Stomach smooth muscle (tissue), 2 donors: ENCODE measurements around the gene DUSP2.

Experiments used
- H3K27ac ChIP-seq: one replicate; pipeline ENCODE4 v1.7.0; 2013; ENCODE audit warnings: mild to moderate bottlenecking, low read length, inconsistent platforms
- H3K27me3 ChIP-seq, 2 donors: one replicate each; pipeline ENCODE4 v1.7.0; 2013; ENCODE audit warnings: low read length in 2 of 2; ENCODE audit not compliant: insufficient read depth in 2 of 2, control insufficient read depth in 1 of 2
- H3K36me3 ChIP-seq, 2 donors: one replicate each; pipeline ENCODE4 v1.7.0; 2013; ENCODE audit warnings: low read length in 2 of 2; ENCODE audit not compliant: control insufficient read depth in 2 of 2, insufficient read depth in 2 of 2
- H3K4me1 ChIP-seq: one replicate; pipeline ENCODE4 v1.7.0; 2013; ENCODE audit warnings: low read length; ENCODE audit not compliant: control insufficient read depth, insufficient read depth
- H3K4me3 ChIP-seq, 2 donors: one replicate each; pipeline ENCODE4 v1.7.0; 2013; ENCODE audit warnings: low read length in 2 of 2
- H3K9ac ChIP-seq, 2 donors: one replicate each; pipeline ENCODE4 v1.7.0; 2013; ENCODE audit warnings: low read length in 2 of 2, mild to moderate bottlenecking in 1 of 2
- H3K9me3 ChIP-seq, 2 donors: one replicate each; pipeline ENCODE4 v1.7.0; 2013; ENCODE audit warnings: low read length in 2 of 2; ENCODE audit not compliant: control insufficient read depth in 2 of 2
- donor health status: healthy.
- donor health status: Pancreatic carcinoma.

DUSP2 gene

GRCh38 chr2:96145036-96145847 is at the start of gene DUSP2:
Gene DUSP2 (minus strand): TSS chr2:96145440. CDS start chr2:96145354, 86 bp downstream.
- peak within 1 kb of the TSS in 1 of 2 donors; percentile 31 for H3K9ac ChIP-seq
- H3K36me3 ChIP-seq, result no peaks in the 10 kb centered on the region
- peaks cover 20% of the 10 kb centered on the region for H3K4me1 ChIP-seq
- no peak within 1 kb of the TSS for H3K27ac ChIP-seq
- peak within 1 kb of the TSS; percentile 43 to 76 for H3K4me3 ChIP-seq
- no peaks in the 10 kb centered on the region for H3K9me3 ChIP-seq
- H3K27me3 ChIP-seq, result no peaks in the 10 kb centered on the region

- Histone ChIP-seq H3K27me3 (no peaks in the 10 kb centered on the region), H3K36me3 (peaks cover 41% of the 10 kb centered on the region in 2 donors), H3K27ac (no peak overlapping the region), H3K9ac (no peak overlapping the region), H3K4me1 (no peaks in the 10 kb centered on the region), H3K9me3 (no peaks in the 10 kb centered on the region), H3K4me3 (no peak overlapping the region)
Observed at GRCh38 chr2:96191937-96192670, 46.9 kb upstream of the DUSP2 start.

- Histone ChIP-seq H3K4me1 (no peaks in the 10 kb centered on the region), H3K36me3 (peaks cover 50 to 58% of the 10 kb centered on the region in 2 donors), H3K9ac (no peak overlapping the region), H3K27me3 (no peaks in the 10 kb centered on the region), H3K27ac (no peak overlapping the region), H3K9me3 (no peaks in the 10 kb centered on the region), H3K4me3 (no peak overlapping the region)
Observed at GRCh38 chr2:96188821-96189526, 43.7 kb upstream of the DUSP2 start.

GRCh38 chr2:96186562-96186961 is 41.3 kb upstream of the DUSP2 start:
- no peaks in the 10 kb centered on the region for H3K9me3 ChIP-seq
- no peak overlapping the region for H3K27ac ChIP-seq
- H3K27me3 ChIP-seq, result no peaks in the 10 kb centered on the region
- no peak overlapping the region for H3K9ac ChIP-seq
- peaks cover 28 to 38% of the 10 kb centered on the region in 2 donors for H3K36me3 ChIP-seq
- no peak overlapping the region for H3K4me3 ChIP-seq
- no peaks in the 10 kb centered on the region for H3K4me1 ChIP-seq

GRCh38 chr2:96185516-96185915 is 40.3 kb upstream of the DUSP2 start:
- Histone ChIP-seq H3K27ac (no peak overlapping the region), H3K9me3 (no peaks in the 10 kb centered on the region), H3K4me1 (no peaks in the 10 kb centered on the region), H3K27me3 (no peaks in the 10 kb centered on the region), H3K4me3 (no peak overlapping the region), H3K36me3 (peaks cover 22 to 38% of the 10 kb centered on the region in 2 donors), H3K9ac (no peak overlapping the region)

GRCh38 chr2:96184989-96185388 is 39.7 kb upstream of the DUSP2 start:
- H3K4me3 ChIP-seq, result no peak overlapping the region
- H3K9ac ChIP-seq, result no peak overlapping the region
- peaks cover 22 to 35% of the 10 kb centered on the region in 2 donors for H3K36me3 ChIP-seq
- no peaks in the 10 kb centered on the region for H3K9me3 ChIP-seq
- H3K27me3 ChIP-seq, result no peaks in the 10 kb centered on the region
- H3K4me1 ChIP-seq, result no peaks in the 10 kb centered on the region
- H3K27ac ChIP-seq, result no peak overlapping the region

- Histone ChIP-seq H3K4me1 (no peaks in the 10 kb centered on the region), H3K27ac (no peak overlapping the region), H3K36me3 (peaks cover 21 to 35% of the 10 kb centered on the region in 2 donors), H3K27me3 (no peaks in the 10 kb centered on the region), H3K9me3 (no peaks in the 10 kb centered on the region), H3K9ac (no peak overlapping the region), H3K4me3 (no peak overlapping the region)
Observed at GRCh38 chr2:96184188-96184587, 38.9 kb upstream of the DUSP2 start.

- no peaks in the 10 kb centered on the region for H3K27me3 ChIP-seq
- H3K36me3 ChIP-seq, result peaks cover 13 to 23% of the 10 kb centered on the region in 2 donors
- no peaks in the 10 kb centered on the region for H3K4me1 ChIP-seq
- no peak overlapping the region for H3K9ac ChIP-seq
- no peak overlapping the region for H3K27ac ChIP-seq
- H3K9me3 ChIP-seq, result no peaks in the 10 kb centered on the region
- no peak overlapping the region for H3K4me3 ChIP-seq
Observed at GRCh38 chr2:96181529-96181928, 36.3 kb upstream of the DUSP2 start.

- H3K36me3 ChIP-seq, result peaks cover 8 to 14% of the 10 kb centered on the region in 2 donors
- no peaks in the 10 kb centered on the region for H3K27me3 ChIP-seq
- no peak overlapping the region for H3K9ac ChIP-seq
- no peaks in the 10 kb centered on the region for H3K4me1 ChIP-seq
- H3K27ac ChIP-seq, result no peak overlapping the region
- no peak overlapping the region for H3K4me3 ChIP-seq
- H3K9me3 ChIP-seq, result no peaks in the 10 kb centered on the region
Observed at GRCh38 chr2:96180521-96180920, 35.3 kb upstream of the DUSP2 start.

- no peak overlapping the region for H3K4me3 ChIP-seq
- H3K36me3 ChIP-seq, result peaks cover 5 to 10% of the 10 kb centered on the region in 2 donors
- no peaks in the 10 kb centered on the region for H3K4me1 ChIP-seq
- no peaks in the 10 kb centered on the region for H3K9me3 ChIP-seq
- no peaks in the 10 kb centered on the region for H3K27me3 ChIP-seq
- H3K9ac ChIP-seq, result no peak overlapping the region
- no peak overlapping the region for H3K27ac ChIP-seq
Observed at GRCh38 chr2:96180002-96180401, 34.8 kb upstream of the DUSP2 start.
